Measurements from ENCODE around the gene PRIM2.
"Not testable (repeated sequence)": the region's sequence is repeated elsewhere in the genome, so short reads cannot be mapped to it uniquely, and the experiment has no call there.

Gene PRIM2

DNA sequence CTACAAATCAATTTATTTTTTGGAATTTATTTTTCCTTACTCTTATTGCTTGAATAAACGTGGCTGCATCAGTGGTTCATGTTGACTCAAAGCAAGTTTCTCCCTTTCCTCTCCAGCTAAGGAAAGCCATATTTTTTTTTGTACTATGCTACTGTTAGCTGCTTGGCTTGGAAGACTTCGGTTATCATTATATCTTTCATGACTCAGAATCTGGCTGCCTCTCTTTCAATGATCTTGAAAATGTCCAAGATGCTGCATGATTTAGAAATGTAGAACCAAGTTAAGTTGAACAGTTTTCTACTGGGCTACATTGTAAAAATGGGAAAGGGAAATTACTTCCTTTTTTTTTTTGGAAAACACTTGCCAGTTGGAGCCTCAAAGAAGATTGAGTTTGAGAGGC lies 44.9 kb downstream of the PRIM2 start:
- peak; percentile 65 for ATAC-seq
- TF ChIP-seq ISL1 (CRISPR knock-in tag; IDR thresholded peaks at IDR 0.05) = 0 out of 2 replicates have a peak, but pooled peaks have one; percentile 24

- peak; percentile 27 for ATAC-seq
Observed at GRCh38 chr6:57365076-57365583, 47.7 kb downstream of the PRIM2 start.

GRCh38 chr6:57368965-57369731 lies 51.7 kb downstream of the PRIM2 start:
- ATAC-seq = not testable (repeated sequence)

- ATAC-seq = not testable (repeated sequence)
Observed at GRCh38 chr6:57371779-57372178, 54.3 kb downstream of the PRIM2 start.

- not testable (repeated sequence) for ATAC-seq
Observed at GRCh38 chr6:57374764-57375163, 57.3 kb downstream of the PRIM2 start.

DNA sequence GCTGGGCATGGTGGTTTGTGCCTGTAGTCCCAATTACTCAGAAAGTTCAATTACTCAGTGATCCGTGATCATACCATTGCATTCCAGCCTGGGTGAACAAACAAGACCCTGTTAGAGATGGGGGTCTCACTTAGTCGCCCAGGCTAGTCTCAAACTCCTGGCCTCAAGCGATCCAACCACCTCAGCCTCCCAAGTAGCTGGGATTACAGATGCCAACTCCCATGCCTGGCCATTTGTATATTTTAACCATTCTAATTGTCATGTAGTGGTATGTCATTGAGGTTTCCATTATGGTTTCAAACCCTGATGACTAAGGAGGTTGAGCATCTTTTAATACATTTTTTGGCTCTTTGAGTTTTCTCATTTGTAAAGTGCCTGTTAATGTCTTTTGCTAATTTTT lies 58.7 kb downstream of the PRIM2 start:
- not testable (repeated sequence) for ATAC-seq

GRCh38 chr6:57389038-57389592 lies 71.7 kb downstream of the PRIM2 start:
- peak; percentile 52 for ATAC-seq

DNA sequence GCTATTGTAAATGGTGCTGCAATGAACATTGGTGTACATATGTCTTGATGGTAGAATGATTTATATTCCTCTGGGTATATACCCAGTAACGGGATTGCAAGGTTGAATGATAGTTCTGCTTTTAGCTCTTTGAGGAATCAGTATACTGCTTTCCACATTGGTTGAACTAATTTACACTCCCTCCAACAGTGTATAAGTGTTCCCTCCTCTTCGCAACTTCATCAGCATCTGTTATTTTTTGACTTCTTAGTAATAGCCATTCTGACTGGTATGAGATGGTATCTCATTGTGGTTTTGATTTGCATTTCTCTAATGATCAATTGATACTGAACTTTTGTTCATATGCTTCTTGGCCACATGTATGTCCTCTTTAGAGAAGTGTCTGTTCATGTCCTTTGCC lies 73.4 kb downstream of the PRIM2 start:
- ATAC-seq = not testable (repeated sequence)

GRCh38 chr6:57392047-57392446 lies 74.6 kb downstream of the PRIM2 start:
- peak; percentile 74 for TF ChIP-seq ZFP30 (CRISPR knock-in tag; IDR thresholded peaks at IDR 0.05)
- ATAC-seq = not testable (repeated sequence)

GRCh38 chr6:57419341-57419740 lies 101.9 kb downstream of the PRIM2 start:
- ATAC-seq = peak; percentile 51; the same call in 2 of the 3 replicates

DNA sequence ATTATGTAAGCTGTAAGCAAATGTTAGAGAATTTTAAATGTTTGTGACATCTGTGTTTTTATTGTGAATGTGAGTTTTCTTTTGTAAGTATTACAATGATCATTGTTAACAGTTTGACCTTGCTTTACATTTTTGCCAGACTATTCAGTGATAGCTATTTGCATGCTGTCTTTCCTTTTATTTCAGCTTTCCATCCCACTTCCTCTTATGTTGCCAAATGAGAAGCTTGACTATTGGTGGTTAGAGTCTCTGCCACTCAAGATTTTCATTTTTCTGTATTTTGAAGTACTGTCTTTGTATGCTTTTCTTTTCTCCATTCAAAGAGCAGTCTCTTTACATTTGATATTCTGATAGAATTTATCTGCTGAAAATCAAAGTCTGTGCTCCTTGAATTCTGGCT lies 104.1 kb downstream of the PRIM2 start:
- ATAC-seq = no peak
- TF ChIP-seq CREB5 (CRISPR knock-in tag; IDR thresholded peaks at IDR 0.05; ENCODE audit: low read depth) (no peak), ESRRG (CRISPR knock-in tag; IDR thresholded peaks at IDR 0.05) (no peak), ARNTL (CRISPR knock-in tag; IDR thresholded peaks at IDR 0.05; ENCODE audit: borderline replicate concordance, low read depth) (no peak), PPARA (CRISPR knock-in tag; IDR thresholded peaks at IDR 0.05; ENCODE audit: borderline replicate concordance) (no peak), BACH2 (CRISPR knock-in tag; IDR thresholded peaks at IDR 0.05; ENCODE audit: borderline replicate concordance) (no peak), ZC3H10 (CRISPR knock-in tag; IDR thresholded peaks at IDR 0.05) (no peak), CSDC2 (CRISPR knock-in tag; IDR thresholded peaks at IDR 0.05) (no peak), SNAI2 (CRISPR knock-in tag; IDR thresholded peaks at IDR 0.05) (no peak), TOX (CRISPR knock-in tag; IDR thresholded peaks at IDR 0.05; ENCODE audit: borderline replicate concordance) (no peak), ISL1 (CRISPR knock-in tag; IDR thresholded peaks at IDR 0.05) (no peak), PATZ1 (CRISPR knock-in tag; IDR thresholded peaks at IDR 0.05; ENCODE audit: borderline replicate concordance) (no peak), RARB (CRISPR knock-in tag; IDR thresholded peaks at IDR 0.05) (no peak), GLIS3 (CRISPR knock-in tag; IDR thresholded peaks at IDR 0.05) (no peak), POU6F1 (CRISPR knock-in tag; IDR thresholded peaks at IDR 0.05; ENCODE audit: borderline replicate concordance, low read depth) (no peak), ZFP3 (CRISPR knock-in tag; IDR thresholded peaks at IDR 0.05) (no peak)
- TF ChIP-seq, protein P1, sequence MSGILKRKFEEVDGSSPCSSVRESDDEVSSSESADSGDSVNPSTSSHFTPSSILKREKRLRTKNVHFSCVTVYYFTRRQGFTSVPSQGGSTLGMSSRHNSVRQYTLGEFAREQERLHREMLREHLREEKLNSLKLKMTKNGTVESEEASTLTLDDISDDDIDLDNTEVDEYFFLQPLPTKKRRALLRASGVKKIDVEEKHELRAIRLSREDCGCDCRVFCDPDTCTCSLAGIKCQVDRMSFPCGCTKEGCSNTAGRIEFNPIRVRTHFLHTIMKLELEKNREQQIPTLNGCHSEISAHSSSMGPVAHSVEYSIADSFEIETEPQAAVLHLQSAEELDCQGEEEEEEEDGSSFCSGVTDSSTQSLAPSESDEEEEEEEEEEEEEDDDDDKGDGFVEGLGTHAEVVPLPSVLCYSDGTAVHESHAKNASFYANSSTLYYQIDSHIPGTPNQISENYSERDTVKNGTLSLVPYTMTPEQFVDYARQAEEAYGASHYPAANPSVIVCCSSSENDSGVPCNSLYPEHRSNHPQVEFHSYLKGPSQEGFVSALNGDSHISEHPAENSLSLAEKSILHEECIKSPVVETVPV (CRISPR knock-in tag; IDR thresholded peaks at IDR 0.05) = no peak
